ENCODE measurements around the gene TRPV5. TPM values are rescaled to one million over a fixed set of nuclear protein-coding genes. Genes with fewer than 3 reads are reported as not detected.

Gene TRPV5
- polyA plus RNA-seq, 1 experiment = not detected

DNA sequence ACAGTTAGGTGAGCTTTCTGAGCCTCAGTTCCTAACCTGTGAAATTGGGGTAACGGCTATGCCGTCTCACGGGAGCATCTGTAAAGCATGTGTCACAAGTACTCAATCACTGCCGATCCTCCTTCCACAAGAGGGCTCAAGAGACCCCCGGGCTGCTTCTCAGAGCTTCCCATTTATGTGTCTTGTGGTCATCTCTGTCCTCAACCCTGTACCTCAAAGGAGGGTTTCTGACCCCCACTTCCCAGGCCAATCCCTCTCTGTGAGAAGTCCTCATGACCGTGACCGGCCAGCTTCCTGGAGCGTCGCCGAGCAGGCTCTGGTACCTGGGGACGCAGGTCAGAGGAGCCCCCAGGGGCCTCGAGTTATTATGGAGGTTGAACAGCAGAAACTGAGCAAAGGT is 510 bp upstream of the TRPV5 start:
- no peaks in the 10 kb centered on the region for H3K27me3 ChIP-seq (ENCODE audit: control insufficient read depth, insufficient read depth, low read length)
- ChIA-PET CTCF (interaction anchor here (1.0 kb wide), 1 partner anchor 21 kb away, joined by 4 read pairs; no protein-coding TSS in a partner anchor), POLR2A (no interaction called here)
- no peak overlapping the region for H3K4me3 ChIP-seq (ENCODE audit: low read depth, low read length)
- TF ChIP-seq CTCF (IDR thresholded peaks at IDR 0.05; ENCODE audit: insufficient read depth, low read depth, low read length) = no peak
- no peak for DNase-seq (ENCODE audit: low read depth)
- H3K36me3 ChIP-seq (ENCODE audit: control insufficient read depth, insufficient read depth, low read length) = no peaks in the 10 kb centered on the region

- H3K4me3 ChIP-seq (ENCODE audit: low read depth, low read length) = no peak overlapping the region
- no peak for TF ChIP-seq CTCF (IDR thresholded peaks at IDR 0.05; ENCODE audit: insufficient read depth, low read depth, low read length)
- ChIA-PET POLR2A (no interaction called here), CTCF (interaction anchor here (1.0 kb wide), 1 partner anchor 20 kb away, joined by 4 read pairs; no protein-coding TSS in a partner anchor)
- no peaks in the 10 kb centered on the region for H3K36me3 ChIP-seq (ENCODE audit: control insufficient read depth, insufficient read depth, low read length)
- H3K27me3 ChIP-seq (ENCODE audit: control insufficient read depth, insufficient read depth, low read length) = no peaks in the 10 kb centered on the region
- no peak for DNase-seq (ENCODE audit: low read depth)
These were observed 462 bp downstream of the TRPV5 start for GRCh38 chr7:142933092-142933475.

DNA sequence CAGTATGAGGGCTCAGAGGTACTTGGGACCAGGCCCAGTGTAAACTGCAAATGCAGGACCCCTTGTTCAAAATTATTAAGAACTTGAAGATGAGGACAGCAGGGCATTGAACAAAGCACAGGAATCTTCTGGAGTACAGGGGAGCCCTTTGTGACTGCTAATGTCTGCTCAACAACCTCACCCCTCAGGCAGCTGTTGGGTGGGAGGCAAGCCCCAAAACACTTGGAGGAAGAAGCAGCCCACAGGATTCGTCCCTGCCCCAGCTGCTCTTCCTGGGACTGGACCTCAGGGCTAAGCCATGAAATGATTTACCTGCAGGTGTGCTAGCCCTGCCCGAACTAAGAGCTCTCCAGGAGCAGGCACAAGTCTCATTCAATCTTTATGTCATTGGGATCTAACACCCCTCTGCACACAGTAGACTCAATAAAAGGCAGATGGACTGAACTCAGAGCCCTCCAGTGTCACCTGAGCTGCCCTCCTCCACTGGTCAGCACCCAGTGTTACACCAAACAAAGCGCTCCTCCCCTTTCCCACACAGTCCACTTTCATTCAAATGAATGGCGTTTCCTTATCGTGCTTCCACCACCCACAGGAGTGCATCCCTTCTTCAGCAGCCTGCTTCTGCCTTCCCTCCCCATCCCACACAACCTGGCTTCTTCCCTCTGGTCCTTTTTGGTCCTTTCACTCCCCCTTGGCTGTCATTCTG is 1.0 kb downstream of the TRPV5 start:
- CTCF ChIA-PET = no interaction called here
- Histone ChIP-seq H3K36me3 (ENCODE audit: control insufficient read depth, insufficient read depth, low read length) (no peaks in the 10 kb centered on the region), H3K27me3 (ENCODE audit: control insufficient read depth, insufficient read depth, low read length) (no peaks in the 10 kb centered on the region), H3K4me3 (ENCODE audit: low read depth, low read length) (no peak overlapping the region)
- no peak for TF ChIP-seq CTCF (IDR thresholded peaks at IDR 0.05; ENCODE audit: insufficient read depth, low read depth, low read length)
- DNase-seq (ENCODE audit: low read depth) = no peak
- POLR2A ChIA-PET = no interaction called here

DNA sequence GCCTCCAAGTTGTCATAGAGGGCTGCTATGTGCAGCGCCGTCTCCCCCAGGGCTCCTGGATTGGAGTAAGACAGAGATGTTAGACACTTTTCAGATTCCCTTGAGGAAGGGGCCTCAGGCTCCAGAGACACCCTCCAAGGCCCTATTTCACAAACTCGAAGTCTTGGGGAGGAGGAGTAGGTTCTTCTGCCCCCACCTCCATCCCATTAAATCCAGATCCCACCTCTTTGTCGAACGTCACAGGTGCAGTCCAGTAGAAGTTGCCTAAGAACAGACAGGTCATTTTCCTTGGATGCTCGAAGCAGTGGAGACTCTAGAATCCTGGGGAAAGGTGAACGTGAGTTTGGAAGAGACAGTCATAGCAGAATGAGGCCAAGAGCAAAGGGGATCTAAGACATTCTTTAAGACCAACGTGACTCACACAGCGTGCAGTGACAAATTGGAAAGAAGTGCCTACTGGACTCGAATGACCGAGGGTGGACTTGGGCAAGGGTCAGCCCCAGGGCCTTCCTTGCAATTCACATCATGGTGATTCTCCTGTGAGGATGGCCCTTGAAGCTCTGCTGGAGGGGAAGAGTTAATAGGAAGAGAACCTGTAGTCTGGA is 3.3 kb downstream of the TRPV5 start:
- CTCF ChIA-PET = no interaction called here
- DNase-seq (ENCODE audit: low read depth) = no peak
- POLR2A ChIA-PET = no interaction called here
- Histone ChIP-seq H3K36me3 (ENCODE audit: control insufficient read depth, insufficient read depth, low read length) (no peaks in the 10 kb centered on the region), H3K27me3 (ENCODE audit: control insufficient read depth, insufficient read depth, low read length) (no peaks in the 10 kb centered on the region), H3K4me3 (ENCODE audit: low read depth, low read length) (no peak overlapping the region)
- TF ChIP-seq CTCF (IDR thresholded peaks at IDR 0.05; ENCODE audit: insufficient read depth, low read depth, low read length) = no peak

- no peak for TF ChIP-seq CTCF (IDR thresholded peaks at IDR 0.05; ENCODE audit: insufficient read depth, low read depth, low read length)
- Histone ChIP-seq H3K27me3 (ENCODE audit: control insufficient read depth, insufficient read depth, low read length) (no peaks in the 10 kb centered on the region), H3K4me3 (ENCODE audit: low read depth, low read length) (no peak overlapping the region), H3K36me3 (ENCODE audit: control insufficient read depth, insufficient read depth, low read length) (no peaks in the 10 kb centered on the region)
- POLR2A ChIA-PET = no interaction called here
- CTCF ChIA-PET = interaction anchor here (1.2 kb wide), 1 partner anchor 9 kb away, joined by 3 read pairs; no protein-coding TSS in a partner anchor
- DNase-seq (ENCODE audit: low read depth) = no peak
These were observed 5.6 kb downstream of the TRPV5 start for GRCh38 chr7:142927949-142928348.

All from BJ (cell line).